MCF 10A (cell line): ENCODE results near the gene MDFIC2. TPM values are rescaled to one million over a fixed set of nuclear protein-coding genes. Genes with fewer than 3 reads are reported as not detected.

Source experiments
- BruUV-seq: library from RNA; stranded (reverse); fragments of 400-500 nt; replicated peaks from 2 replicates; lab custom pipeline; 2021; lab: Mats Ljungman, UMichigan
- CTCF ChIA-PET: fragments of 300-600 bp; sonication (Branson Sonifier 250); formaldehyde crosslinking; extraction: SDS; loops from one replicate; lab custom pipeline; 2021; ENCODE audit warnings: antibody characterized with exemption, inconsistent platforms; lab: Yijun Ruan, JAX
- POLR2A ChIA-PET: fragments of 300-600, 350-650 bp; sonication (Branson Sonifier 250); formaldehyde crosslinking; extraction: SDS; loops from one replicate; lab custom pipeline; 2020; ENCODE audit warnings: antibody characterized with exemption, inconsistent platforms; lab: Yijun Ruan, JAX
- DNase-seq: peaks from one replicate; pipeline ENCODE4 v3.0.0-alpha.2; 2018; ENCODE audit not compliant: unreplicated experiment
- H3K27ac Mint-ChIP-seq: one replicate; pipeline ENCODE4 v1.8.0; 2022; ENCODE audit warnings: mild to moderate bottlenecking, low read depth, mixed read lengths; ENCODE audit not compliant: unreplicated experiment
- H3K27me3 Mint-ChIP-seq: one replicate; pipeline ENCODE4 v1.8.0; 2022; ENCODE audit warnings: mixed read lengths; ENCODE audit not compliant: insufficient read depth, unreplicated experiment
- H3K36me3 Mint-ChIP-seq: one replicate; pipeline ENCODE4 v1.8.0; 2022; ENCODE audit warnings: mild to moderate bottlenecking, moderate library complexity, mixed read lengths; ENCODE audit not compliant: insufficient read depth, unreplicated experiment
- H3K4me1 Mint-ChIP-seq: one replicate; pipeline ENCODE4 v1.8.0; 2022; ENCODE audit warnings: mixed read lengths; ENCODE audit not compliant: insufficient read depth, unreplicated experiment
- H3K4me3 Mint-ChIP-seq: one replicate; pipeline ENCODE4 v1.8.0; 2022; ENCODE audit warnings: mild to moderate bottlenecking, moderate library complexity, mixed read lengths; ENCODE audit not compliant: unreplicated experiment
- H3K9me3 Mint-ChIP-seq: one replicate; pipeline ENCODE4 v1.8.0; 2022; ENCODE audit warnings: mixed read lengths; ENCODE audit not compliant: unreplicated experiment
- CTCF ChIP-seq: fragments of 200-600 bp; IDR thresholded peaks from one replicate; pipeline ENCODE4 v1.8.0; 2022; ENCODE audit warnings: antibody characterized with exemption, mild to moderate bottlenecking; ENCODE audit not compliant: unreplicated experiment
- intact Hi-C: fragments of 100-400 bp; cut with micrococcal nuclease; formaldehyde crosslinking; loops from 2 replicates; pipeline ENCODE4 v1.14.1; 2022
- total RNA-seq: library from RNA; stranded (reverse); gene quantifications from 2 replicates; pipeline ENCODE4 v1.2.3, GENCODE V29; 2022

Gene MDFIC2
- total RNA-seq, 1 experiment from 2014 or later = not detected

DNA sequence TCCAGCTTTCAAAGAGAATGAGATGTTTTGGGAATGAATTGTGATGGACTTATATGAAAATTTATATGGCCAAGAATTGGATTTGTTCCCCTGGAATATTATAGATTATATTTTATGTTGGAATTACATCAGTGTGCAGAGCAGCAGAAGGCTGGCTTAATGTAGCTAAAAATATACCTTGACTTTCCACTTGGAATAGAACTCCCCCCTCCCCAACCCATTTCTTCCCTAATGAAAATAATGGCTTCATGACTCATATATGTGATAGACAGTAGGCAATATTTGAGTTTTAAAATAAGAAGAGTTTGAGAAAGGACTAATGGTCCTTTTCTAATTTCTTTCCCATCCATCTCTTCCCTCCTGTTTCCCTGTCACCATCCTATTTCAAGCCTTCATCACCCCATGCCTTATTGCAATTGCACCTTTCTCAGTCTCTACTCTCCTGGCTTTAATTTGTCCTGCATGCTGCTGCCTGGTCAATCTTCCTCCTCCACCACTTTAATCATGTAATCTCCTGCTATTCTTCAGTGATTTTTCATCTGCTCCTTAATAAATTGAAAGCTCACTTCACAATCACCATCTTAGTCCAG is 122.5 kb downstream of the MDFIC2 start:
- Mint-ChIP-seq H3K9me3 (no peaks in the 10 kb centered on the region), H3K4me3 (no peak overlapping the region), H3K27me3 (peaks cover 97% of the 10 kb centered on the region), H3K36me3 (no peaks in the 10 kb centered on the region), H3K4me1 (no peaks in the 10 kb centered on the region), H3K27ac (no peak overlapping the region)
- BruUV-seq = no TSS peak
- no peak for TF ChIP-seq CTCF
- ChIA-PET POLR2A (no interaction called here), CTCF (no interaction called here)
- DNase-seq = no peak
- intact Hi-C loops = no loop called here

DNA sequence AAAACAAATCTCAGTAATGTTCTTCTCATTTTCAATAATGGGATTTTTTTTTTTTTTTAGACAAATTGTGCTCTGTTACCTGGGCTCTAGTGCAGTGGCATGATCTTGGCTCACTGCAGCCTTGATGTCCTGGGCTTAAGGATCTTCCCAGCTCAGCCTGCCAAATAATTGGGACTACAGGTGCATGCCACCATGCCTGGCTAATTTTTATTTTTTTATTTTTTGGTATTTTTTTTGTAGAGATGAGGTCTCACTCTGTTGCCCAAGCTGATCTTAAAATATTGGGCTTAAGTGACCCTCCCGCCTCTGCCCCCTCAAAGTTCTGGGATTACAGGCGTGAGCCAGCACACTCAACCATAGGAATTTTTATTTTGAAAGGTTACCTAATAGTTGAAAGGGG is 126.2 kb downstream of the MDFIC2 start:
- no peak for DNase-seq
- intact Hi-C loops = no loop called here
- ChIA-PET CTCF (interaction anchor here (0.6 kb wide), 2 partner anchors 16 to 504 kb away, joined by 3 to 6 read pairs; no protein-coding TSS in a partner anchor), POLR2A (no interaction called here)
- Mint-ChIP-seq H3K27me3 (peaks cover 96% of the 10 kb centered on the region), H3K36me3 (no peaks in the 10 kb centered on the region), H3K4me1 (no peaks in the 10 kb centered on the region), H3K9me3 (no peaks in the 10 kb centered on the region), H3K27ac (no peak overlapping the region), H3K4me3 (no peak overlapping the region)
- TF ChIP-seq CTCF = no peak
- BruUV-seq = no TSS peak

GRCh38 chr3:70185661-70186060 is 126.8 kb downstream of the MDFIC2 start:
- Mint-ChIP-seq H3K27ac (no peak overlapping the region), H3K4me3 (no peak overlapping the region), H3K9me3 (no peaks in the 10 kb centered on the region), H3K4me1 (no peaks in the 10 kb centered on the region), H3K27me3 (peaks cover 96% of the 10 kb centered on the region), H3K36me3 (no peaks in the 10 kb centered on the region)
- CTCF ChIA-PET = no interaction called here
- no TSS peak for BruUV-seq
- intact Hi-C loops = no loop called here
- POLR2A ChIA-PET = interaction anchor here (0.6 kb wide), 1 partner anchor 92 kb away, joined by 3 read pairs; no protein-coding TSS in a partner anchor
- no peak for TF ChIP-seq CTCF
- no peak for DNase-seq

DNA sequence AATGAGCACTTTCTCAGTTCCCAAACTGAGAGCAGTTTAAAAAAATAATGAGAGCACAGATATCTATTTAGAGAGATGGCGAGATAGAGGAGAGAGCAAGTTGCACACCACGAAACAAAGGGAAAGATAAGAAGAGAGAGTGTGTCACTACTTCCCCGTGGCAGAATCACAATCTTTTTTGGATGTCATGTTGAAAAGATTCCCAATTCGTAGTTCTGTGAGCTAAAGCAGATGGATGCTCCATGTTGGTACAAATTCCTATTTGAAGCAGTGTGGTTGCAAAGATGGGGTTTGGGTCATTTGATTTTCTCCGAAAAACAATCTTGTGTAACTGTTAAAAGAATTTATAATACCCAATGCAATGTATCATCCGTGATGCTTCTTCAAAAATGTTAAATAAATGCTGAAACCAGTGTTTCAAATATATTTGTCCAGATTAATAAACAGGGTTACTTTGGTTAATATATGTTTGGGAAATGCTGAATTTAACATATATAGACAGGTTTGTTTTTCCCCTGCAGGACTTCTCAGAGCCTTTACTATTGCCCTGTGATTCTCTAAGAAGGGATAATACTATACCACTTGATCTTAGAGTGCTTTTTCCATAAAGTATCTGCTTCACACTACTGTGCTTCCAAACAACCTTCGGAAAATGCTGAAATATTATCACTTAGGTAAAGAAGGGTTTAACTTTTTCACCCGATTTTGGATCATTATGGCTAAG is 128.5 kb downstream of the MDFIC2 start:
- POLR2A ChIA-PET = no interaction called here
- Mint-ChIP-seq H3K4me1 (no peaks in the 10 kb centered on the region), H3K36me3 (no peaks in the 10 kb centered on the region), H3K4me3 (no peak overlapping the region), H3K27ac (no peak overlapping the region), H3K9me3 (no peaks in the 10 kb centered on the region), H3K27me3 (peaks cover 98% of the 10 kb centered on the region)
- intact Hi-C loops = no loop called here
- no TSS peak for BruUV-seq
- CTCF ChIA-PET = interaction anchor here (0.6 kb wide), 1 partner anchor 77 kb away, joined by 3 read pairs; no protein-coding TSS in a partner anchor
- no peak for TF ChIP-seq CTCF
- DNase-seq = no peak
